ENCODE results near the gene RBP3. TPM values are rescaled to one million over a fixed set of nuclear protein-coding genes. Genes with fewer than 3 reads are reported as not detected.

The RBP3 gene
- total and polyA plus RNA-seq, 2 donors (not counting 3 experiments of a cell fraction or from before 2014, with no cell fraction given), result not detected

- no peak for DNase-seq (ENCODE audit: low read depth, low spot score)
- H3K4me1 ChIP-seq (ENCODE audit: control insufficient read depth, extremely low read depth, insufficient read depth, low read length), result no peaks in the 10 kb centered on the region
Measured at GRCh38 chr10:47331491-47331890, 16.7 kb upstream of the RBP3 start.

GRCh38 chr10:47331954-47332353 is 16.2 kb upstream of the RBP3 start:
- TF ChIP-seq POLR2AphosphoS5 (IDR thresholded peaks at IDR 0.05; ENCODE audit: insufficient read depth, low read depth, low read length) (no peak), CTCF (IDR thresholded peaks at IDR 0.05; ENCODE audit: extremely low read depth in 1 of 2, insufficient read depth in 1 of 2, low read depth in 1 of 2, low read length in 2 of 2) (no peak), FOS (IDR thresholded peaks at IDR 0.05; ENCODE audit: borderline replicate concordance, insufficient read depth, low read length) (no peak)
- ChIA-PET POLR2A (no interaction called here), CTCF (interaction anchor here (1.4 kb wide), 1 partner anchor 284 kb away, joined by 3 read pairs; no protein-coding TSS in a partner anchor)
- BruUV-seq (replicated peaks), result no TSS peak
- H3K9me1 ChIP-seq (replicated peaks; ENCODE audit: control insufficient read depth, extremely low read depth, insufficient read depth, low read length), result no peaks in the 10 kb centered on the region
- peaks cover 0 to under 1% of the 10 kb centered on the region in 2 experiments for H3K27me3 ChIP-seq (ENCODE audit: control insufficient read depth in 2 of 2, insufficient read depth in 2 of 2, low read length in 2 of 2)
- intact Hi-C loops (cut with micrococcal nuclease) (no loop called here), dilution Hi-C loops (cut with MboI; ENCODE audit: extremely low pct_ligation_motif_present, low sequenced_read_pairs) (no loop called here)
- H3K9me3 ChIP-seq (replicated peaks; ENCODE audit: control insufficient read depth, insufficient read depth, low read length), result no peaks in the 10 kb centered on the region
- H3K36me3 ChIP-seq (ENCODE audit: control insufficient read depth in 2 of 2, extremely low read depth in 1 of 2, insufficient read depth in 2 of 2, low read length in 2 of 2), result no peaks in the 10 kb centered on the region
- no peak overlapping the region for H3K4me2 ChIP-seq (ENCODE audit: insufficient read depth, low read length)
- H3K27ac ChIP-seq (ENCODE audit: insufficient read depth, low read depth, low read length), result no peak overlapping the region
- no peaks in the 10 kb centered on the region for H3K4me1 ChIP-seq (ENCODE audit: control insufficient read depth, extremely low read depth, insufficient read depth, low read length)
- no peak for FAIRE-seq
- no peak overlapping the region for H3K9ac ChIP-seq (replicated peaks; ENCODE audit: extremely low read depth, insufficient read depth, low read length)
- no peak overlapping the region for H3K4me3 ChIP-seq (replicated peaks in 1 of 3; ENCODE audit: insufficient read depth in 1 of 3, low read depth in 1 of 3, low read length in 3 of 3)
- DNase-seq (ENCODE audit: low read depth, low spot score), result no peak
- H2AFZ ChIP-seq (ENCODE audit: low read depth, low read length), result no peak overlapping the region
- no peaks in the 10 kb centered on the region for H3K79me2 ChIP-seq (ENCODE audit: control insufficient read depth, insufficient read depth, low read length)
- no peaks in the 10 kb centered on the region for H4K20me1 ChIP-seq (replicated peaks; ENCODE audit: control insufficient read depth, extremely low read depth, insufficient read depth, low read length)

More at GRCh38 chr10:47331491-47331890, 16.7 kb upstream of the RBP3 start:
- Histone ChIP-seq H3K79me2 (ENCODE audit: control insufficient read depth, insufficient read depth, low read length) (no peaks in the 10 kb centered on the region), H4K20me1 (replicated peaks; ENCODE audit: control insufficient read depth, extremely low read depth, insufficient read depth, low read length) (no peaks in the 10 kb centered on the region), H2AFZ (ENCODE audit: low read depth, low read length) (no peak overlapping the region), H3K36me3 (ENCODE audit: control insufficient read depth in 2 of 2, extremely low read depth in 1 of 2, insufficient read depth in 2 of 2, low read length in 2 of 2) (no peaks in the 10 kb centered on the region), H3K9me1 (replicated peaks; ENCODE audit: control insufficient read depth, extremely low read depth, insufficient read depth, low read length) (no peaks in the 10 kb centered on the region), H3K4me3 (replicated peaks in 1 of 3; ENCODE audit: insufficient read depth in 1 of 3, low read depth in 1 of 3, low read length in 3 of 3) (no peak overlapping the region), H3K27ac (ENCODE audit: insufficient read depth, low read depth, low read length) (no peak overlapping the region), H3K4me2 (ENCODE audit: insufficient read depth, low read length) (no peak overlapping the region), H3K9me3 (replicated peaks; ENCODE audit: control insufficient read depth, insufficient read depth, low read length) (no peaks in the 10 kb centered on the region), H3K9ac (replicated peaks; ENCODE audit: extremely low read depth, insufficient read depth, low read length) (no peak overlapping the region), H3K27me3 (ENCODE audit: control insufficient read depth in 2 of 2, insufficient read depth in 2 of 2, low read length in 2 of 2) (no peaks in the 10 kb centered on the region)
- dilution Hi-C loops (cut with MboI; ENCODE audit: extremely low pct_ligation_motif_present, low sequenced_read_pairs), result no loop called here
- BruUV-seq (replicated peaks), result no TSS peak
- ChIA-PET CTCF (no interaction called here), POLR2A (no interaction called here)
- intact Hi-C loops (cut with micrococcal nuclease), result no loop called here
- TF ChIP-seq CTCF (IDR thresholded peaks at IDR 0.05; ENCODE audit: extremely low read depth in 1 of 2, insufficient read depth in 1 of 2, low read depth in 1 of 2, low read length in 2 of 2), result no peak
- no peak for FAIRE-seq

All from endothelial cell of umbilical vein (primary cell).